NCI-H1092 treated with DMSO at 0.1 percent for 48 hours (cell line): ENCODE results near the gene GAS7.
"Not testable (repeated sequence)": the region's sequence is repeated elsewhere in the genome, so short reads cannot be mapped to it uniquely, and the experiment has no call there.

Source experiments
- DNase-seq: peaks from one replicate; lab custom pipeline; 2025; lab: John Stamatoyannopoulos, UW

GAS7 gene

GRCh38 chr17:10072556-10073425, 125.6 kb downstream of the GAS7 start:
- no peak for DNase-seq

- DNase-seq, result no peak
Observed at GRCh38 chr17:10072086-10072485, 126.3 kb downstream of the GAS7 start.

DNA sequence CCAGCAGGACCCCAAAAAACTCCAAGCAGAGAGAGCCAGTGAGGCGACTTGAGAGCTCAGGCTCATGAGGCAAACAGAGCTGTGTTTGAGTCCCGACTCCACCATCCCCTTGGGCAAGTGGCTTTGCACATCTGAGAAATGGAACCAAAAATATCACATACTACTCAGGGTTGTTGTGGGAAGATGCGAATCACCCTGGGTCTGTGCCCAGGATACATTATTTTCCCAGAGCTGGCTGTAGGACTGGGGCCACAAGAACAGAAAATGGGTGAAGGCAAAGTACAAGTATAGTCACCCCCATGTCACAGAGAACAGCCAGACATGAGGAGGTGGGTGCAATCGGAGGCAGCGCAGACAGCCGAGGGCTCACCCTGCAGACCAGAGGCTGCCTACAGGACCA, 127.3 kb downstream of the GAS7 start:
- no peak for DNase-seq

GRCh38 chr17:10070690-10071089, 127.7 kb downstream of the GAS7 start:
- DNase-seq, result no peak

- no peak for DNase-seq
Observed at GRCh38 chr17:10069301-10069700, 129.1 kb downstream of the GAS7 start.

- no peak for DNase-seq
Observed at GRCh38 chr17:10067446-10068143, 130.8 kb downstream of the GAS7 start.

DNA sequence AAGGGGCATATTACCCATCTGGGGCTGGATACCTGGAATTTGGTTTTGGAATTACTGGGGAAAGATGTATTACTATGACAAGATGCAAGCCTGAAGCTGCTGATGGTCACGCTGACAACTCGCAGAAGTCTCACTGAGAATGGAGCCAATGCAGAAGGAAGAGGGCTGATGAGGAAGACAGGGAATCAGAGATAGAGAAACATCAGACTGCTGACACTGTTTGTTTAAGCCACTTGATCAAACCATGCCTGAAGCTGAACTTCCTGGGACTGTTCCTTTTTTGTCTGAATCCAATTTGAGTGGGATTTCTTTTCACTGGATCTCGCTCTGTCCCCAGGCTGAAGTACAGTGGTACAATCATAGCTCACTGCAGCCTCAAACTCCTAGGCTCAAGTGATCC, 133.9 kb downstream of the GAS7 start:
- DNase-seq, result no peak

- no peak for DNase-seq
Observed at GRCh38 chr17:10063730-10064241, 134.6 kb downstream of the GAS7 start.

- no peak for DNase-seq
Observed at GRCh38 chr17:10062691-10063385, 135.6 kb downstream of the GAS7 start.

GRCh38 chr17:10061111-10061845, 137.1 kb downstream of the GAS7 start:
- DNase-seq, result no peak

GRCh38 chr17:10060526-10060925, 137.9 kb downstream of the GAS7 start:
- no peak for DNase-seq

DNA sequence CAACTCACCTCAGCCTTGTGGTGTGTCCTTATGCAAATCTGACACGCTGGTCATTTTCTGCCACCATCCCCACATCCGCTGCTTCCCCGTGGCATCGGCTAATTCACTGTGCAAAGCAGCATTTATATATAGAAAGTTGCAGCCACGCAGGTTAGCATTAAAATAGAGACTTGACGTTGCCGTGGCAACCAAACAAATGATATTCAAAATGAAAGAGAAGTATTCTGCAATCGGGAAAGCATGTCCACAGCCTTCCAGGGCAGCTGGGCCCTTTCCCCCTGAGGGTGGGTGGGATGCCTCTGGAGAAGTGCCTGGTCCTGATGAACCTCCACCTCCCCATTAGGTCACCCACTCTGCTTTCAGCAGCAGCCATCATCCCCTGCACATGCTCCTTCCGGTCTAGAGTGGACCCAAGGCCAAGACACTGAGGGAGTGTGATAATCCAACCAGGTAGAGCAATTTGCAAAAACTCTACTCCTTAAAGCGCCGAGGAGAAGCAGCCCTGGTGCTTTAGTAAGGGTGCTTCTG, 138.7 kb downstream of the GAS7 start:
- DNase-seq, result no peak

DNA sequence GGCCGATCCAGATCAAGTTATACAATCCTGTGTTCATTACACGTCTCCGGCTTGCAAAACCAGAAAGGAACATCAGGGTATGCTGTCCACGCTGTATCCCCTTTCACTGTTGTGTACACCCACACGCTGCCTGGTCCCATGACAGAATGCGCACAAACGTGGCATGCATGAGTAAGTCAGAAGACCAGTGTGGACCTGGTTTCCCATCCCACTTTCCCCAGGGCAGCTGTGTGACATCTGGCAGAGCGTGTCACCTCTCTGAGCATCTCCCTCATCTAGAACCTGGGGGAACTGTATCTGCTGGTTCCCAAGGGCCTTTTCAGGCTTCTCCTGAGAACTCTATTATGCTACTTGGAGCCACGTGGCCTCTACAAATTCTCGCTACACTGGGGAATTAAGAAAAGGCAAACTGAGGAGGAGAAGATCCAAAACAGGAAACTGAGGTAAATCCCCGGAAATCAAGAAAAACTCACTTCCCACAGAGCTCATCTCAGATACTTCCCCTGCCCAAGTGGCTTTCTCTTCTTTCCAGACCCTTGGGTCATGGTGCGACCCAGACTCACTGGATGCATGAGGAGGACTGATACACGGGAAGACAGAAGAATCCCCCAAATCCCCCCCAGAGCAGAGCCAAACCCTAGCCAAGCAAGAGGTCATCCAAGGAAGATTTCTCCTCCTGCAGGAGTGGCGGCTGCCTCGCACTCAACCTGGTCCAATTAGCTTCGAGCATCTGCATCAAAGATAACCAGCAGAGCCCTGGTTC, 139.3 kb downstream of the GAS7 start:
- DNase-seq, result no peak

DNA sequence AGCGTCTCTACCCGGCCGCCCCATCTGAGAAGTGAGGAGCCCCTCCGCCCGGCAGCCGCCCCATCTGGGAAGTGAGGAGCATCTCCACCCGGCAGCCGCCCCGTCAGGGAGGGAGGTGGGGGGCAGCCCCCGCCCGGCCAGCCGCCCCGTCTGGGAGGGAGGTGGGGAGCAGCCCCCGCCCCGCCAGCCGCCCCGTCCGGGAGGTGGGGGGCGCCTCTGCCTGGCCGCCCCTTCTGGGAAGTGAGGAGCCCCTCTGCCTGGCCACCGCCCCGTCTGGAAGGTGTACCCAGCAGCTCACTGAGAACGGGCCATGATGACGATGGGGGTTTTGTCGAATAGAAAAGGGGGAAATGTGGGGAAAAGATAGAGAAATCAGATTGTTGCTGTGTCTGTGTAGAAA, 140.9 kb downstream of the GAS7 start:
- not testable (repeated sequence) for DNase-seq

DNA sequence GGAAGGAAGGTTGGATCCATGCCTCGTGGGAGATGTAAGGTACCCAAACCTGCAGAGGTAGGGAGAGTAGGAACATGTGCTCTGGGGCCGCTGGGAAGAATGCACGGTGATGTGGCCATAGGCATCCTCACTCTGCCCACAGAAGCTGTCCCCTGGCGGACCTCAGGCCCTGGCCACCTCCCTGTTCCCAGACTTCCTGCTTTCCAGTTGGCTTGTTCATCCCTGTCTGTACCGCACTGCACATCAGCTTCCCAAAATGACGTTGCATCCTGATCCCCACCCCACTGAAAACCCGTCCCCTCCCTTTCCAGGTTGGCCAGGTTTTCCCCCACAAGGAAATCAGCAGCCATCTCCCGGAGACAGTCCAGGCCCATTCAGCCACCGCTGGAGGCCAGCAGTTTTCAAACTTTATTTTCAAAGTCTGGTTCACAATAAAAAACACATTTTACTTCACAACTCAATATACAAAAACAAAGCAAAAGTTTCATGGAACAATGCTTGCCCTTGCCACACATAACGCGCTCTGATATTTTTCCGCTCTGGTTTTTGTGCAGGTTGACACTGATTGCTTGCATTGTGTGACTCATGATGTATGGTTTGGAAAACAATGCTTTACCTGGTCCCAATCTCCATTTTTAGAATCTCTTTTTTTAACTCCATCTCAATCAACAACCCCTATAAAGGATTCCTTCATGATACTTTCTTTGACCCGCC, 143.0 kb downstream of the GAS7 start:
- no peak for DNase-seq

DNA sequence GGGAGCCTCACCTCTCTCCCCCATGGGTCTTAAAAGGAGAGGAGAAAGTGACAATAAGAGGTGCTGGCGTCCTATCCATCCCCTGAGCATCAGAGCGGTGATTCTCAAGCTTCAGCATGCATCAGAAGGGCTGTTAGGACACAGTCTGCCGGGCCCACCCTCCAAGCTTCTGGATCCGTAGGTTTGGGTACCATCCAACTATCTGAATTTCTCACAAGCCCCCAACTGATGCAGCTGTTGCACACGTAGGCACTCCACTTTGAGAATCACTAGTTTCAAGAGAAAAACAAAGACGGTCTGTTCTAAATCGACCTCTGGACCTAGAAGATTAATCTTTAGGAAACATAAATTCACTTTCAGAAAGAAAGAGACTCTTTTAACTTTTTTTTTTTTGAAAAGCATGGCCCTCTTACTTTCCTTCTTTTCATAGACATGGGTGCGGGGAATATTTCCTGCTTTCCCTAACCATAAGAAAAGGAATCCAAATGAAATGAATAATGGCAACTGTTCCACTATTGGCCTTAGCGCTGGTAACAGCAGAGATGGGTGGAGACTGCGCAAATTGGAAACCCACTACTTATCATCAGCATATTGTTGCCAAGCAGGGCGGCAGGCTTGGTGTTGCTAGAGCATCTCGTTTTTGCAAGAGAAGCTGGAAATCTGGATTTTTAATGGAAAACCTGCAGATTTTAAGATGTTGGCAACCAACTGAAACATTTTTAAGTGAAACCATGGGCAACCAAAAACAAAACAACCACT, 144.4 kb downstream of the GAS7 start:
- DNase-seq, result no peak

- DNase-seq, result no peak
Observed at GRCh38 chr17:10052106-10052813, 146.1 kb downstream of the GAS7 start.

- no peak for DNase-seq
Observed at GRCh38 chr17:10051112-10051511, 147.3 kb downstream of the GAS7 start.

DNA sequence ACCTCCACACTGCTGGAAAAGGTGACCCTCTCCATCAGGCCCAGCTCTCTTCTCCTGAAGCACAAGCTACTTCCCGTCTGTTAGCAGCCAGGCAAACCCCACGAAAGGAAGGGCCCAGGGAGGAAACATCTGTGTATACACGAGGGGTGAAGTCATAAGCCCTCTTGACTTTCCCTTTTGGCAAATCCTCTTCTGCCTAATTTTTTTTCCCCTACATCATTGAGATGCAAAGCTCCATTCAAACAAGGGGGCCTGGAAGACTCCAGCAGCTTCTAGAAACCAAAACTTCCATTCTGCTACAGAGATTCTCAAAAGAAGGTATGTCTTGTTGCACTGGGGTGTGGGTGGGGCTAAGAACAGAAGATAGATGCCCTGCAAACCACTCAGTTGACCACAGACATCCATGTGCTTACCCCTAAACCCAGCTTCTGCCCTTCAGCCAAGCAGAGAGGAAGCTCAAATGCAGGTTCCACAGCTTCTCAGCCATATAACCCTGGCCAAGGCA, 147.8 kb downstream of the GAS7 start:
- DNase-seq, result no peak
